HepG2 (cell line): ENCODE data around the gene GBA2. TPM values are rescaled to one million over a fixed set of nuclear protein-coding genes. Genes with fewer than 3 reads are reported as not detected.
A peak's percentile ranks its signal among the peaks of the same experiment; 100 is the strongest.

Source experiments
- ATAC-seq: fragments of 200-7000 bp; cut with Tn5 transposase; 3 replicates; pipeline ENCODE4 v1.9.1; 2020; ENCODE audit warnings: mild to moderate bottlenecking, moderate library complexity
- BruUV-seq: library from RNA; stranded (reverse); fragments of 400-500 nt; replicated peaks from 2 replicates; lab custom pipeline; 2021; lab: Mats Ljungman, UMichigan
- CTCF ChIA-PET: fragments of 300-600 bp; formaldehyde crosslinking; extraction: SDS; loops from one replicate; lab custom pipeline; 2021; ENCODE audit warnings: low total read pairs, inconsistent platforms, low intra/inter-chr PET ratio; lab: Yijun Ruan, JAX
- POLR2A ChIA-PET: fragments of 350-600 bp; sonication (Branson Sonifier 250); formaldehyde crosslinking; loops from one replicate; lab custom pipeline; 2020; ENCODE audit warnings: antibody characterized with exemption, inconsistent platforms; lab: Yijun Ruan, JAX
- DNase-seq: peaks from one replicate; pipeline ENCODE4 v3.0.0-alpha.2; 2015; ENCODE audit warnings: low spot score
- FAIRE-seq: peaks from 3 replicates; lab custom pipeline; 2011; peaks lifted over from hg19 to GRCh38; lab: Jason Lieb, UNC
- H2AFZ ChIP-seq: one replicate; pipeline ENCODE4 v1.6.1; 2011; ENCODE audit warnings: low read length, inconsistent platforms
- H3K27ac ChIP-seq: fragments of 300-600 bp; 3 replicates; pipeline ENCODE4 v1.8.0; 2011; ENCODE audit warnings: mixed run types, mild to moderate bottlenecking, mixed read lengths, low read length, inconsistent platforms; ENCODE audit not compliant: insufficient read depth; ENCODE audit errors: extremely low read length
- H3K27me3 ChIP-seq, 2 experiments: fragments of 200-600 bp in 1 of 2; 2 replicates in 1 of 2; 3 replicates in 1 of 2; pipeline versions ENCODE4 v1.6.0 to v1.8.0; 2011; ENCODE audit warnings: low read length in 2 of 2, mild to moderate bottlenecking in 2 of 2, moderate library complexity in 2 of 2, inconsistent platforms in 1 of 2; ENCODE audit not compliant: insufficient read depth in 2 of 2, control insufficient read depth in 1 of 2
- H3K36me3 ChIP-seq, 2 experiments: fragments of 200-600 bp in 1 of 2; replicated peaks in 1 of 2; 2 replicates in 1 of 2; 3 replicates in 1 of 2; pipeline versions ENCODE4 v1.5.1 to v1.8.0; 2011; ENCODE audit warnings: low read length in 2 of 2, inconsistent platforms in 1 of 2; ENCODE audit not compliant: insufficient read depth in 2 of 2, control insufficient read depth in 1 of 2
- H3K4me1 ChIP-seq: 2 replicates; pipeline ENCODE4 v1.5.1; 2012; ENCODE audit warnings: low read length, inconsistent platforms; ENCODE audit not compliant: insufficient read depth
- H3K4me2 ChIP-seq: 2 replicates; pipeline ENCODE4 v1.6.0; 2011; ENCODE audit warnings: low read depth, low read length, inconsistent platforms
- H3K4me3 ChIP-seq, 3 experiments: fragments of 200-600 bp in 1 of 3; sonication (generic), shearing (Covaris generic) in 1 of 3; replicated peaks in 1 of 3; 2 replicates each; pipeline ENCODE4 v1.5.1; 2011 to 2016; ENCODE audit warnings: low read length in 3 of 3, inconsistent platforms in 2 of 3, low read depth in 2 of 3, mild to moderate bottlenecking in 2 of 3, control low read depth in 1 of 3, mixed read lengths in 1 of 3; ENCODE audit not compliant: insufficient read depth in 1 of 3
- H3K79me2 ChIP-seq: one replicate; pipeline ENCODE4 v1.6.1; 2011; ENCODE audit warnings: low read length, inconsistent platforms; ENCODE audit not compliant: insufficient read depth
- H3K9ac ChIP-seq: 2 replicates; pipeline ENCODE4 v1.6.0; 2011; ENCODE audit warnings: mild to moderate bottlenecking, low read depth, low read length, inconsistent platforms; ENCODE audit not compliant: insufficient read depth
- H3K9me3 ChIP-seq: 2 replicates; pipeline ENCODE4 v1.5.1; 2012; ENCODE audit warnings: mild to moderate bottlenecking, low read length
- H4K20me1 ChIP-seq: 2 replicates; pipeline ENCODE4 v1.6.0; 2011; ENCODE audit warnings: inconsistent platforms, mild to moderate bottlenecking, low read length, moderate library complexity; ENCODE audit not compliant: insufficient read depth
- HMGXB4 ChIP-seq, 2 experiments: sonication (generic) in 1 of 2; formaldehyde crosslinking in 1 of 2; IDR thresholded peaks; 2 replicates each; pipeline versions ENCODE4 v1.4.0 to v1.6.1; 2018 to 2020; ENCODE audit warnings: missing genetic modification reagents in 2 of 2, borderline replicate concordance in 1 of 2, low read depth in 1 of 2, mild to moderate bottlenecking in 1 of 2, missing biosample characterization in 1 of 2
- XRCC5 ChIP-seq: fragments of 200-400 bp; formaldehyde crosslinking; optimal IDR thresholded peaks from 2 replicates; pipeline ENCODE3; 2017; ENCODE audit warnings: mild to moderate bottlenecking, low read length
- ZNF446 ChIP-seq: sonication (generic); formaldehyde crosslinking; IDR thresholded peaks from 2 replicates; pipeline ENCODE4 v1.5.0; 2020; ENCODE audit warnings: mild to moderate bottlenecking, missing genetic modification reagents
- WGBS: methylation state at CpG from one replicate; pipeline ENCODE4 v1.1.6; 2017; ENCODE audit warnings: low lambda C conversion rate; 5-methylcytosine and 5-hydroxymethylcytosine counted together
- in situ Hi-C: cut with HindIII; loops from 2 replicates; pipeline ENCODE4 v1.10.0; 2017; ENCODE audit warnings: low pct_unique_long_range_greater_than_20kb; ENCODE audit not compliant: extremely low pct_ligation_motif_present
- intact Hi-C: fragments of 100-400 bp; cut with micrococcal nuclease; formaldehyde crosslinking; loops from one replicate; pipeline ENCODE4 v1.10.0; 2022; ENCODE audit not compliant: unreplicated experiment
- polyA plus RNA-seq, 8 experiments: library from polyadenylated mRNA; depleted of rRNA in 3 of 8; stranded (reverse) in 7 of 8; unstranded in 1 of 8; fragments of >200 nt; fragmentation: Illumina TruSeq in 4 of 8; extraction: Trizol in 4 of 8; gene quantifications; 2 replicates each; pipeline versions ENCODE4 v1.2.1 to v1.2.3, GENCODE V29; 2011 to 2016; ENCODE audit warnings: low read depth in 4 of 8, missing spikeins in 1 of 8, mixed read lengths in 1 of 8; ENCODE audit not compliant: insufficient read depth in 1 of 8
- total RNA-seq, 5 experiments: library from RNA; depleted of rRNA; stranded (reverse); fragments of >200 nt; fragmentation: Illumina TruSeq; extraction: Trizol; gene quantifications; 2 replicates each; pipeline ENCODE4 v1.2.3, GENCODE V29; 2016; ENCODE audit warnings: low read depth in 1 of 5
- TF ChIP-seq, protein P1 (sequence below): sonication (generic); formaldehyde crosslinking; IDR thresholded peaks from 2 replicates; pipeline ENCODE4 v1.4.0; 2020; ENCODE audit warnings: missing genetic modification reagents, borderline replicate concordance
- TF ChIP-seq, protein P2 (sequence below): sonication (generic); formaldehyde crosslinking; IDR thresholded peaks from 2 replicates; pipeline ENCODE4 v1.5.1; 2020; ENCODE audit warnings: missing genetic modification reagents, mild to moderate bottlenecking, borderline replicate concordance

Gene GBA2
- total and polyA plus RNA-seq, 2 of the 13 experiments (the other 11 are each of a cell fraction or from before 2014, with no cell fraction given), result 37.5 to 86.1 TPM

DNA sequence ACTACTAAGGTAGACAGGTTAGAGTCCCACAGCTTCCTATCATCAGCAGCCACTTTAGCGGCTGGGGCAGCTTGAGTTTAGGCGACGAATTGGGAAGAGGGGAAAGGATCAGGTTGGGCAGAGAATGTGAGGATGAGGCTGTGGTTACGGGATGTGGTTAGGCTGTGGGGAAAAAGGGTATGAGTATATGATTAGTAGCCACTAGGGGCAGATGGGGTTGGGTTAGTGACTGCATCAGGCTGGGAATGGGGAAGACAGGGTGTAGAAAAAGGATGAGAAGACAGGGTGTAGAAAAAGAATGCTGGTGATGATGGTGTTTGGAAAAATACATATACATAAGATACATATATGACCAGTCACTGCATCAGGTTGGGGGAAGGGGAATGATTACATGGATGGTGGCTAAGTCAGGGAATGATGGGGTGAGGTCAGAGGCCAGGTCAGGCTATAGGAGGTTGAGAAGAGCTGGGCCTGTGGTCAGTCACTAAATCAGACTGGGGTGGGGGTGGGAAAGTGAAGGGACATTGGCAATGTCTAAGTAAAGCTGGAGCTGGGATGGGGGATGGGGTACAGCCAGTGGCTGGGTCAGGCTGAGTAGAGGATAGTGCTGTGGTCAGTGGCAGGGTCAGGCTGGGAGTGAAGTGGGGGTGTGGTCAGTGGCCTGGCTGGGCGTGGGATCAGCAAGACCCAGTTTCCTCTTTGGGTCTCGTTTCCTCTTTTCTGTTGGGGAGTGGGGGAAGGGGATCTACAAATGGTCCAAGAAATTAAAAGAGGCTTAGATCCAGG, 19.1 kb downstream of the GBA2 start (continued):
- peak in 1 of 2 experiments; percentile 35; a peak in 1 of 4 replicates for TF ChIP-seq HMGXB4 (CRISPR knock-in tag; IDR thresholded peaks at IDR 0.05; ENCODE audit: borderline replicate concordance in 1 of 2, low read depth in 1 of 2)
- peak; percentile 41 for TF ChIP-seq XRCC5
- TF ChIP-seq, protein P1, sequence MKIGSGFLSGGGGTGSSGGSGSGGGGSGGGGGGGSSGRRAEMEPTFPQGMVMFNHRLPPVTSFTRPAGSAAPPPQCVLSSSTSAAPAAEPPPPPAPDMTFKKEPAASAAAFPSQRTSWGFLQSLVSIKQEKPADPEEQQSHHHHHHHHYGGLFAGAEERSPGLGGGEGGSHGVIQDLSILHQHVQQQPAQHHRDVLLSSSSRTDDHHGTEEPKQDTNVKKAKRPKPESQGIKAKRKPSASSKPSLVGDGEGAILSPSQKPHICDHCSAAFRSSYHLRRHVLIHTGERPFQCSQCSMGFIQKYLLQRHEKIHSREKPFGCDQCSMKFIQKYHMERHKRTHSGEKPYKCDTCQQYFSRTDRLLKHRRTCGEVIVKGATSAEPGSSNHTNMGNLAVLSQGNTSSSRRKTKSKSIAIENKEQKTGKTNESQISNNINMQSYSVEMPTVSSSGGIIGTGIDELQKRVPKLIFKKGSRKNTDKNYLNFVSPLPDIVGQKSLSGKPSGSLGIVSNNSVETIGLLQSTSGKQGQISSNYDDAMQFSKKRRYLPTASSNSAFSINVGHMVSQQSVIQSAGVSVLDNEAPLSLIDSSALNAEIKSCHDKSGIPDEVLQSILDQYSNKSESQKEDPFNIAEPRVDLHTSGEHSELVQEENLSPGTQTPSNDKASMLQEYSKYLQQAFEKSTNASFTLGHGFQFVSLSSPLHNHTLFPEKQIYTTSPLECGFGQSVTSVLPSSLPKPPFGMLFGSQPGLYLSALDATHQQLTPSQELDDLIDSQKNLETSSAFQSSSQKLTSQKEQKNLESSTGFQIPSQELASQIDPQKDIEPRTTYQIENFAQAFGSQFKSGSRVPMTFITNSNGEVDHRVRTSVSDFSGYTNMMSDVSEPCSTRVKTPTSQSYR (CRISPR knock-in tag), result no peak
- no peak for TF ChIP-seq ZNF446 (CRISPR knock-in tag)

DNA sequence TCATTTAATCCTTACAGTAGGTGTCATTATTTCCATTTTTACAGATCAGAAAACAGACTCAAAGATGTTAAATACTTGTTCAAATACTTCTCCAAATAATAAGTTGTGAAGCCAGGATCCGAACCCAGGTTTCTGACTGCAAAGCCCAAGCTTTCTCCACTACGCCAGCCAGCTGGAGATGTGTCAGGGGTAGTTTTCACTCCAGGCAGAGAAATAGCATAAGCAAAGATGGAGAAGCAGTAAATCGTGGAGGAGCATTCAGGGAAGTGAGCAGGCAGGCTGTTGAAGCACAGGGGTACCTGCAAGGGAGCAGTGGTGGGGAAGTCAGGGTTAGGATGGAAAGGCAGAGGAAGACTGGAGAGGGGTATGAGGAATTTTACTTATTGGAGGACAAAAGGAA, 19.9 kb downstream of the GBA2 start:
- CTCF ChIA-PET, result no interaction called here

More for the DNA sequence above, 19.9 kb downstream of the GBA2 start:
- Histone ChIP-seq H3K4me3 (peak overlapping the region; percentile 14 to 98 (median 59)), H3K27me3 (no peaks in the 10 kb centered on the region; a peak in 1 of 5 replicates), H3K79me2 (peaks cover 64% of the 10 kb centered on the region), H3K4me1 (peaks cover 62% of the 10 kb centered on the region), H3K36me3 (peaks cover 2 to 25% of the 10 kb centered on the region in 2 experiments), H4K20me1 (peaks cover 30% of the 10 kb centered on the region), H3K9me3 (no peaks in the 10 kb centered on the region), H3K9ac (peak overlapping the region; percentile 58), H2AFZ (no peak overlapping the region), H3K27ac (peak overlapping the region; percentile 77), H3K4me2 (peak overlapping the region; percentile 98)
- TF ChIP-seq, protein P2, sequence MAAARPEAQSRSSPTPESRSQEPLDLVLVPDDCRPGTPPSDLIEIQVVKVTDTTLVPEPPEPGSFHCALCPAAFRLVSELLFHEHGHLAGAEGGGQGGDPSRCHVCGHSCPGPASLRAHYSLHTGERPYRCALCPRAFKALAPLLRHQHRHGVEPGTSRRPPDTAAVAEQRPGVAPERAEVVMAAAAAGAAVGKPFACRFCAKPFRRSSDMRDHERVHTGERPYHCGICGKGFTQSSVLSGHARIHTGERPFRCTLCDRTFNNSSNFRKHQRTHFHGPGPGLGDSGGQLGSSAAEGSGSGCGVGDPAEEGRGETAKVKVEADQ, result no peak
- ATAC-seq (no peak), DNase-seq (no peak), FAIRE-seq (no peak)
- BruUV-seq, result no TSS peak
- POLR2A ChIA-PET, result interaction anchor here (1.8 to 3.5 kb wide), 8 partner anchors 19 to 657 kb away, joined by 8 to 44 read pairs (median 13); partner anchors contain the start of genes ARHGEF39, CCDC107, GBA2 and RGP1
- 82% methylated on average over 3 of the region's 3 CpGs for WGBS
- in situ Hi-C loops, result loop anchor here (5.0 kb wide), 1 partner anchor 62 kb away; the partner anchor contains the start of gene ARHGEF39
- intact Hi-C loops, result no loop called here
